ENCODE measurements around the gene CCDC92. TPM values are rescaled to one million over a fixed set of nuclear protein-coding genes. Genes with fewer than 3 reads are reported as not detected.

Gene CCDC92
- total and polyA plus RNA-seq, 2 experiments from 2014 or later = 49.3 to 67.0 TPM

DNA sequence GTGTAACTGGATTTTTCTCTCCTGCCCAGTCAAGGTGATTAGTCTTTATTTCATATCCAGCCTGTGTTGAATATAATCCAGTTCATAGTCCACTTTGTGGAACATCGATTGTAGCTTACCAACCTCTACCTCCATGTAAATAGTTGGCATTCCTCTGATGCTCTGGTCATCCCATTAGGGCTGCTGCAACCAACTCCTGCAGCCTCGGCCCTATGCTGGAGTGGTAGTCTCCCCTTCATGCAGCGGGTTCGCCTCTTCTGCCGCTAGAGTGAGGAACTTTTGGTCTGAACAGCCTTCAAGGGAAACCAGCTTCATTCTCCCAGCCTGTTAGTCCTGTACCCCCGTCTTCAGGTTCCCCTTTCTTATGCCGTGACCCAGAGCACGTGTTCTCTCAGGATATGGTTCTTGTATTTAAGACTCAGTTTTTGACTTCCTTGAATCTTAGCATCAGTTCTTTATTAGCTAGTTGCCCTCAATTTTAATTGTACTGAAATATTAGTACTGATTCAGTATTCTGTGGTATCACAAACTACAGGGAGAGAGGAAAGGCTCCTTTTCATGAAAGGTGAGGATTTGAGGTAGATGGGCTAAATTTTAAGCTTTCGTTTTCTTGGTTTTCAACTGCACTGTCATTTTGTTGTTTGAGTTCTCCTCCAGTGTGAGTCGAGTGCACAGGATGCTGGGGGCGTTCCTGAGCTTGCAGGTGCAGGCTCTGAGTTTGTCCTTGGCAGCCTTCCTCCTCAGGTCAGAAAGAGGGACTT lies 33.6 kb upstream of the CCDC92 start:
- H3K36me3 ChIP-seq = peaks cover 9% of the 10 kb centered on the region
- no peaks in the 10 kb centered on the region for H3K9me3 ChIP-seq (ENCODE audit: low read depth)
- peaks cover 40% of the 10 kb centered on the region for H3K4me1 ChIP-seq (ENCODE audit: low read depth)
- no peak for TF ChIP-seq CTCF (IDR thresholded peaks at IDR 0.05; ENCODE audit: low read depth, low read length)
- no peaks in the 10 kb centered on the region for H3K27me3 ChIP-seq
- no peak for DNase-seq (ENCODE audit: low read depth in 1 of 2, low spot score in 1 of 2)
- no peak overlapping the region for H3K4me3 ChIP-seq
- H3K27ac ChIP-seq = peak overlapping the region; percentile 74

DNA sequence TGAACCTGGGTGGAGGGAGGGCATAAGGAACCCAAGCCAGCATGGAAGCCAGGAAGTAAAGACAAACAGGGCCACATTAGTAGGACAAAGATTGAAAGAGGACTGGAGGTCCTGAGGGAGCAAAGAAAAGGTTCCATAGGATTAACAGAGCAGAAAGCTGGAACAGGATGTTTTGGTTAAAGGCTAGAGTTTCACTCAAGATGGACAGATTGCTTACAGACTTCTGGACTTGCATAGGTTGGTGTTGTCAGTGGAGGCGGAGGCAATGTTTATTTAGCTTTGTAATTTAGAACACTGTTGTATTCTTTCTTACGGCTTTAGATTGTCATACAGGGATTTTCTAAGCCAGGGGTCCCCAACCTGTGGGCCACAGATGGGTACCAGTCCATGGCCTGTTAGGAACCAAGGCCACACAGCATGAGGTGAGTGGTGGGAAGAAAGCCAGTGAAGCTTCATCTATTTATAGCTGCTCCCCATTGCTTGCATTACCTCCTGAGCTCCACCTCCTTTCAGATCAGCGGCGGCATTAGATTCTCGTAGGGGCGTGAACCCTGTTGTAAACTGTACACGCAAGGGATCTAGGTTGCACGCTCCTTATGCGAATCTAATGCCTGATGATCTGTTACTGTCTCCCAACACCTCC lies 31.7 kb upstream of the CCDC92 start:
- H3K27ac ChIP-seq = no peak overlapping the region
- H3K4me1 ChIP-seq (ENCODE audit: low read depth) = peaks cover 59% of the 10 kb centered on the region
- DNase-seq (ENCODE audit: low read depth in 1 of 2, low spot score in 1 of 2) = no peak
- H3K4me3 ChIP-seq = no peak overlapping the region
- no peaks in the 10 kb centered on the region for H3K27me3 ChIP-seq
- peaks cover 4% of the 10 kb centered on the region for H3K36me3 ChIP-seq
- no peaks in the 10 kb centered on the region for H3K9me3 ChIP-seq (ENCODE audit: low read depth)
- no peak for TF ChIP-seq CTCF (IDR thresholded peaks at IDR 0.05; ENCODE audit: low read depth, low read length)

GRCh38 chr12:124002654-124003053 lies 30.0 kb upstream of the CCDC92 start:
- DNase-seq (ENCODE audit: low read depth in 1 of 2, low spot score in 1 of 2) = no peak
- no peak overlapping the region for H3K4me3 ChIP-seq
- no peaks in the 10 kb centered on the region for H3K27me3 ChIP-seq
- H3K27ac ChIP-seq = peak overlapping the region; percentile 52
- TF ChIP-seq CTCF (IDR thresholded peaks at IDR 0.05; ENCODE audit: low read depth, low read length) = no peak
- peaks cover 70% of the 10 kb centered on the region for H3K4me1 ChIP-seq (ENCODE audit: low read depth)
- H3K36me3 ChIP-seq = peaks cover 4% of the 10 kb centered on the region
- no peaks in the 10 kb centered on the region for H3K9me3 ChIP-seq (ENCODE audit: low read depth)

GRCh38 chr12:124002021-124002644 lies 29.5 kb upstream of the CCDC92 start:
- peak; percentile 46 to 86 for DNase-seq (ENCODE audit: low read depth in 1 of 2, low spot score in 1 of 2)
- no peaks in the 10 kb centered on the region for H3K27me3 ChIP-seq
- H3K9me3 ChIP-seq (ENCODE audit: low read depth) = no peaks in the 10 kb centered on the region
- H3K4me3 ChIP-seq = no peak overlapping the region
- peaks cover 70% of the 10 kb centered on the region for H3K4me1 ChIP-seq (ENCODE audit: low read depth)
- peaks cover 4% of the 10 kb centered on the region for H3K36me3 ChIP-seq
- no peak for TF ChIP-seq CTCF (IDR thresholded peaks at IDR 0.05; ENCODE audit: low read depth, low read length)
- H3K27ac ChIP-seq = peak overlapping the region; percentile 52

- DNase-seq (ENCODE audit: low read depth in 1 of 2, low spot score in 1 of 2) = no peak
- no peaks in the 10 kb centered on the region for H3K9me3 ChIP-seq (ENCODE audit: low read depth)
- peaks cover 4% of the 10 kb centered on the region for H3K36me3 ChIP-seq
- no peak for TF ChIP-seq CTCF (IDR thresholded peaks at IDR 0.05; ENCODE audit: low read depth, low read length)
- peaks cover 70% of the 10 kb centered on the region for H3K4me1 ChIP-seq (ENCODE audit: low read depth)
- H3K27ac ChIP-seq = peak overlapping the region; percentile 52
- no peak overlapping the region for H3K4me3 ChIP-seq
- H3K27me3 ChIP-seq = no peaks in the 10 kb centered on the region
Measured at GRCh38 chr12:124001343-124001742, 28.7 kb upstream of the CCDC92 start.
